HepG2 (cell line): ENCODE data around the gene CCT5. TPM values are rescaled to one million over a fixed set of nuclear protein-coding genes. Genes with fewer than 3 reads are reported as not detected.

Experiments
- AFF4 ChIP-seq: sonication (generic); formaldehyde crosslinking; IDR thresholded peaks from 2 replicates; pipeline ENCODE4 v1.4.0; 2020; ENCODE audit warnings: missing genetic modification reagents
- GATA4 ChIP-seq: sonication (generic); IDR thresholded peaks from 2 replicates; pipeline ENCODE4 v1.6.1; 2016; ENCODE audit warnings: antibody characterized with exemption, low read depth, borderline replicate concordance
- JUND ChIP-seq: sonication (generic); formaldehyde crosslinking; IDR thresholded peaks from 2 replicates; pipeline ENCODE4 v1.8.0; 2022; ENCODE audit warnings: mild to moderate bottlenecking, missing genetic modification reagents
- MXD4 ChIP-seq: IDR thresholded peaks from 2 replicates; pipeline ENCODE4 v1.6.1; 2016; ENCODE audit warnings: mild to moderate bottlenecking, missing biosample characterization, missing genetic modification reagents
- NR2F6 ChIP-seq, 2 experiments: IDR thresholded peaks; 2 replicates each; pipeline ENCODE4 v1.6.1; 2016; ENCODE audit warnings: antibody characterized with exemption in 1 of 2, mild to moderate bottlenecking in 1 of 2
- PHF21A ChIP-seq: sonication (generic); formaldehyde crosslinking; IDR thresholded peaks from 2 replicates; pipeline ENCODE4 v1.5.0; 2020; ENCODE audit warnings: mild to moderate bottlenecking, missing genetic modification reagents
- PPARG ChIP-seq: conservative IDR thresholded peaks from 2 replicates; pipeline ENCODE4 v1.6.1; 2016; ENCODE audit warnings: missing biosample characterization, missing genetic modification reagents
- RORA ChIP-seq: sonication (generic); formaldehyde crosslinking; IDR thresholded peaks from 2 replicates; pipeline ENCODE4 v1.5.0; 2020; ENCODE audit warnings: mild to moderate bottlenecking, missing genetic modification reagents, moderate library complexity
- SMAD9 ChIP-seq: sonication (generic); formaldehyde crosslinking; IDR thresholded peaks from 2 replicates; pipeline ENCODE4 v1.5.1; 2020; ENCODE audit warnings: mild to moderate bottlenecking, missing genetic modification reagents
- SMARCC2 ChIP-seq: fragments of 450-650 bp; IDR thresholded peaks from 2 replicates; pipeline ENCODE4 v1.6.1; 2017; ENCODE audit warnings: antibody characterized with exemption, mild to moderate bottlenecking
- SP4 ChIP-seq: sonication (generic); formaldehyde crosslinking; IDR thresholded peaks from 2 replicates; pipeline ENCODE4 v1.8.1; 2023; ENCODE audit warnings: mild to moderate bottlenecking, missing genetic modification reagents
- ZBTB7A ChIP-seq: sonication (generic); formaldehyde crosslinking; IDR thresholded peaks from 2 replicates; pipeline ENCODE4 v1.8.0; 2022; ENCODE audit warnings: mild to moderate bottlenecking, missing genetic modification reagents
- ZC3H4 ChIP-seq: sonication (generic); formaldehyde crosslinking; IDR thresholded peaks from 2 replicates; pipeline ENCODE4 v1.4.0; 2020; ENCODE audit warnings: missing genetic modification reagents, borderline replicate concordance
- ZMAT3 ChIP-seq: sonication (generic); formaldehyde crosslinking; conservative IDR thresholded peaks from 2 replicates; pipeline ENCODE4 v1.7.0; 2021; ENCODE audit warnings: missing genetic modification reagents
- ZNF138 ChIP-seq: sonication (generic); formaldehyde crosslinking; IDR thresholded peaks from 2 replicates; pipeline ENCODE4 v1.5.0; 2020; ENCODE audit warnings: mild to moderate bottlenecking, low read depth, missing genetic modification reagents
- ZNF280D ChIP-seq: sonication (generic); formaldehyde crosslinking; IDR thresholded peaks from 2 replicates; pipeline ENCODE4 v1.5.1; 2020; ENCODE audit warnings: mild to moderate bottlenecking, missing genetic modification reagents
- ZNF44 ChIP-seq: sonication (generic); formaldehyde crosslinking; IDR thresholded peaks from 2 replicates; pipeline ENCODE4 v1.5.1; 2020; ENCODE audit warnings: mild to moderate bottlenecking, missing genetic modification reagents
- ZNF703 ChIP-seq: sonication (generic); formaldehyde crosslinking; IDR thresholded peaks from 2 replicates; pipeline ENCODE4 v1.5.1; 2020; ENCODE audit warnings: missing genetic modification reagents, mild to moderate bottlenecking, moderate library complexity, borderline replicate concordance
- ZNF776 ChIP-seq: sonication (generic); formaldehyde crosslinking; IDR thresholded peaks from 2 replicates; pipeline ENCODE4 v1.4.0; 2020; ENCODE audit warnings: mild to moderate bottlenecking, missing genetic modification reagents
- ZNF784 ChIP-seq: sonication (generic); formaldehyde crosslinking; IDR thresholded peaks from 2 replicates; pipeline ENCODE4 v1.5.1; 2020; ENCODE audit warnings: missing genetic modification reagents, mild to moderate bottlenecking, borderline replicate concordance
- ZNF841 ChIP-seq: sonication (generic); formaldehyde crosslinking; IDR thresholded peaks from 2 replicates; pipeline ENCODE4 v1.8.1; 2023; ENCODE audit warnings: missing genetic modification reagents, borderline replicate concordance
- polyA plus RNA-seq, 8 experiments: library from polyadenylated mRNA; depleted of rRNA in 3 of 8; stranded (reverse) in 7 of 8; unstranded in 1 of 8; fragments of >200 nt; fragmentation: Illumina TruSeq in 4 of 8; extraction: Trizol in 4 of 8; gene quantifications; 2 replicates each; pipeline versions ENCODE4 v1.2.1 to v1.2.3, GENCODE V29; 2011 to 2016; ENCODE audit warnings: low read depth in 4 of 8, missing spikeins in 1 of 8, mixed read lengths in 1 of 8; ENCODE audit not compliant: insufficient read depth in 1 of 8
- total RNA-seq, 5 experiments: library from RNA; depleted of rRNA; stranded (reverse); fragments of >200 nt; fragmentation: Illumina TruSeq; extraction: Trizol; gene quantifications; 2 replicates each; pipeline ENCODE4 v1.2.3, GENCODE V29; 2016; ENCODE audit warnings: low read depth in 1 of 5
- TF ChIP-seq, protein P1 (sequence below): IDR thresholded peaks from 2 replicates; pipeline ENCODE4 v1.6.1; 2016; ENCODE audit warnings: low read depth, borderline replicate concordance

The CCT5 gene
- total and polyA plus RNA-seq, 2 of the 13 experiments (the other 11 are each of a cell fraction or from before 2014, with no cell fraction given), result 319 to 708 TPM

GRCh38 chr5:10249948-10250805, at the start of gene CCT5 (continued):
- TF ChIP-seq ZNF841 (CRISPR knock-in tag) (no peak), ZNF784 (CRISPR knock-in tag) (peak; percentile 61; the same call in 1 of the 2 replicates), SMARCC2 (no peak), ZNF280D (no peak), JUND (CRISPR knock-in tag) (peak; percentile 54; the same call in 1 of the 2 replicates), RORA (CRISPR knock-in tag) (no peak), PPARG (peak; percentile 41; the same call in 1 of the 2 replicates), SMAD9 (CRISPR knock-in tag) (no peak), ZMAT3 (CRISPR knock-in tag) (peak; percentile 78), ZNF776 (CRISPR knock-in tag) (0 out of 2 replicates have a peak, but pooled peaks have one; percentile 65), ZNF138 (CRISPR knock-in tag) (no peak), PHF21A (CRISPR knock-in tag) (no peak), NR2F6 (IDR thresholded peaks at IDR 0.05) (no peak), NR2F6 (CRISPR knock-in tag; IDR thresholded peaks at IDR 0.05) (no peak), AFF4 (CRISPR knock-in tag) (no peak), ZBTB7A (no peak), ZNF44 (CRISPR knock-in tag) (no peak), SP4 (CRISPR knock-in tag) (no peak), ZC3H4 (CRISPR knock-in tag) (no peak; the same call in 1 of the 2 replicates), MXD4 (CRISPR knock-in tag) (peak; percentile 84; the same call in 1 of the 2 replicates), ZNF703 (CRISPR knock-in tag) (no peak; the same call in 1 of the 2 replicates), GATA4 (no peak)
- TF ChIP-seq, protein P1, sequence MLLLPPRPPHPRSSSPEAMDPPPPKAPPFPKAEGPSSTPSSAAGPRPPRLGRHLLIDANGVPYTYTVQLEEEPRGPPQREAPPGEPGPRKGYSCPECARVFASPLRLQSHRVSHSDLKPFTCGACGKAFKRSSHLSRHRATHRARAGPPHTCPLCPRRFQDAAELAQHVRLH, result peak; percentile 68; the same call in 1 of the 2 replicates
